ENCODE data around the gene CLCN4.

DNA sequence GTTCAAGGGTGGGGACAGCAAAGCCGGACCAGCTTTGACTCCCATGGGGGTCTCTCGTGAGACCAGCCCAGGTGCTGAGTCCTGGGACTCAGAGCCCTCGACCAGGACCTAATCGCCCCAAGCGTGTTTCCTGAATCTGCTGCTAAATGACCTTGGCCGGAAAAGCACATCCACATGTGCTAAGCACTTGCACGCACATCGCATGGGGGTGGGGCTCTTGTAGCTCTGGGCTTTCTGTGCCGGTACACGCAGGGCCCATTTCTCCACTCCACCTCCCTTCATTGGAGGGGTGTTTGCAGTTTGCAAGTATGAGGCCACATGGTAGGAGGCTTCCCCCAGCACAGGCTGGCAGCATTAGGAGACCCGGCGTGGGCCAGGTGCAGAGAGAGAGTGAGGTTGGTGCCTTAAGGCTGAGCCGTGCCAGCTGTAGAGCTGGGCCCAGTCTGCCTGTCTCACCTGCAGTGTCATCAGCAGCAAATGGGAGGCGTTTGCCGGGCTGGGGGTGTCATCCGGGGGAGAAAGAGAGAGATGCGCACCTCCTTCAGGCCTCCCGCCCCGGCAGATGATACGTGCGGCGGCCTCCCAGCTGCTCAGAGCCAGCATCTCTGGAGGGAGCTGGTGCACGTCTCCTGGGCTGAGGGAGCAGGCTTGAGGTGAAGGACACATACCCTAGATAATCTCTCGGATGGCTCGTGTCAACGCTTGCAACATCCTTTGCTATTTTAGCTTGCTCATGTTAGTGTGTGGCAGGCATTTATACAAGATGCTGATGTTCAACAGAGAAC lies 45.2 kb upstream of the CLCN4 start:
- no peak for TF ChIP-seq OSR2 (tag by site-specific recombination; IDR thresholded peaks at IDR 0.05)
- TF ChIP-seq, protein P1, sequence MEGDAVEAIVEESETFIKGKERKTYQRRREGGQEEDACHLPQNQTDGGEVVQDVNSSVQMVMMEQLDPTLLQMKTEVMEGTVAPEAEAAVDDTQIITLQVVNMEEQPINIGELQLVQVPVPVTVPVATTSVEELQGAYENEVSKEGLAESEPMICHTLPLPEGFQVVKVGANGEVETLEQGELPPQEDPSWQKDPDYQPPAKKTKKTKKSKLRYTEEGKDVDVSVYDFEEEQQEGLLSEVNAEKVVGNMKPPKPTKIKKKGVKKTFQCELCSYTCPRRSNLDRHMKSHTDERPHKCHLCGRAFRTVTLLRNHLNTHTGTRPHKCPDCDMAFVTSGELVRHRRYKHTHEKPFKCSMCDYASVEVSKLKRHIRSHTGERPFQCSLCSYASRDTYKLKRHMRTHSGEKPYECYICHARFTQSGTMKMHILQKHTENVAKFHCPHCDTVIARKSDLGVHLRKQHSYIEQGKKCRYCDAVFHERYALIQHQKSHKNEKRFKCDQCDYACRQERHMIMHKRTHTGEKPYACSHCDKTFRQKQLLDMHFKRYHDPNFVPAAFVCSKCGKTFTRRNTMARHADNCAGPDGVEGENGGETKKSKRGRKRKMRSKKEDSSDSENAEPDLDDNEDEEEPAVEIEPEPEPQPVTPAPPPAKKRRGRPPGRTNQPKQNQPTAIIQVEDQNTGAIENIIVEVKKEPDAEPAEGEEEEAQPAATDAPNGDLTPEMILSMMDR (tag by site-specific recombination; IDR thresholded peaks at IDR 0.05), result no peak

Measured in HEK293 (cell line).